CD14-positive monocyte (primary cell): ENCODE measurements around the gene ZFP90. TPM values are rescaled to one million over a fixed set of nuclear protein-coding genes. Genes with fewer than 3 reads are reported as not detected.
A peak's percentile ranks its signal among the peaks of the same experiment; 100 is the strongest.

ENCODE experiments used
- DNase-seq, 3 donors: peaks; one replicate each; pipeline ENCODE4 v3.0.0-alpha.2; 2011 to 2022
- H2AFZ ChIP-seq: 2 replicates; pipeline ENCODE4 v1.6.0; 2012; ENCODE audit warnings: mild to moderate bottlenecking, low read depth, low read length, inconsistent platforms; ENCODE audit not compliant: insufficient read depth, poor library complexity, severe bottlenecking
- H3K27ac ChIP-seq, 2 donors: 1 replicate in 1 of 2; 2 replicates in 1 of 2; pipeline ENCODE4 v1.5.1; 2012 to 2013; ENCODE audit warnings: low read length in 2 of 2, control low read depth in 1 of 2, inconsistent platforms in 1 of 2, low read depth in 1 of 2, mild to moderate bottlenecking in 1 of 2
- H3K27me3 ChIP-seq, 2 donors: one replicate each; pipeline versions ENCODE4 v1.6.0 to v1.6.1; 2011 to 2013; ENCODE audit warnings: low read length in 2 of 2; ENCODE audit not compliant: control insufficient read depth in 2 of 2, insufficient read depth in 2 of 2
- H3K36me3 ChIP-seq, 2 donors: replicated peaks in 1 of 2; 1 replicate in 1 of 2; 2 replicates in 1 of 2; pipeline versions ENCODE4 v1.5.1 to v1.6.1; 2012 to 2013; ENCODE audit warnings: low read length in 2 of 2, control low read depth in 1 of 2, inconsistent platforms in 1 of 2, mild to moderate bottlenecking in 1 of 2; ENCODE audit not compliant: insufficient read depth in 2 of 2, control insufficient read depth in 1 of 2
- H3K4me1 ChIP-seq, 2 donors: 1 replicate in 1 of 2; 2 replicates in 1 of 2; pipeline versions ENCODE4 v1.5.1 to v1.6.1; 2012 to 2013; ENCODE audit warnings: low read length in 2 of 2, control low read depth in 1 of 2, inconsistent platforms in 1 of 2, mild to moderate bottlenecking in 1 of 2, moderate library complexity in 1 of 2; ENCODE audit not compliant: insufficient read depth in 2 of 2, control insufficient read depth in 1 of 2
- H3K4me2 ChIP-seq: replicated peaks from 2 replicates; pipeline ENCODE3; 2012; ENCODE audit warnings: low read length, moderate library complexity, mild to moderate bottlenecking; ENCODE audit not compliant: poor library complexity, severe bottlenecking; ENCODE audit errors: extremely low read depth
- H3K4me3 ChIP-seq, 3 experiments: fragments of 200-600 bp in 1 of 3; sonication (generic) in 1 of 3; replicated peaks in 1 of 3; 1 replicate in 2 of 3; 2 replicates in 1 of 3; pipeline ENCODE4 v1.5.1; 2011 to 2013; ENCODE audit warnings: low read length in 3 of 3, mild to moderate bottlenecking in 3 of 3, control low read depth in 2 of 3, low read depth in 2 of 3, inconsistent platforms in 1 of 3, moderate library complexity in 1 of 3
- H3K79me2 ChIP-seq: 2 replicates; pipeline ENCODE4 v1.6.0; 2012; ENCODE audit warnings: mild to moderate bottlenecking, control low read depth, inconsistent platforms, low read length, moderate library complexity; ENCODE audit not compliant: insufficient read depth
- H3K9ac ChIP-seq: 2 replicates; pipeline ENCODE4 v1.6.0; 2017; ENCODE audit warnings: low read length, mild to moderate bottlenecking; ENCODE audit not compliant: insufficient read depth, poor library complexity, severe bottlenecking
- H3K9me3 ChIP-seq, 2 donors: replicated peaks in 1 of 2; 1 replicate in 1 of 2; 2 replicates in 1 of 2; pipeline versions ENCODE4 v1.5.1 to v1.6.1; 2012 to 2013; ENCODE audit warnings: low read length in 2 of 2, control low read depth in 1 of 2; ENCODE audit not compliant: control insufficient read depth in 1 of 2, insufficient read depth in 1 of 2
- H4K20me1 ChIP-seq: 2 replicates; pipeline ENCODE4 v1.6.0; 2012; ENCODE audit warnings: mild to moderate bottlenecking, low read length, control low read depth, moderate library complexity; ENCODE audit not compliant: insufficient read depth
- H3K27ac Mint-ChIP-seq, 7 donors: one replicate each; pipeline ENCODE4 v1.8.0; 2020; ENCODE audit warnings: mild to moderate bottlenecking in 7 of 7, mixed read lengths in 7 of 7, moderate library complexity in 6 of 7, inconsistent platforms in 2 of 7
- H3K27me3 Mint-ChIP-seq, 3 donors: one replicate each; pipeline ENCODE4 v1.8.0; 2021 to 2022; ENCODE audit warnings: low read depth in 3 of 3, mild to moderate bottlenecking in 3 of 3, mixed read lengths in 3 of 3, moderate library complexity in 3 of 3, inconsistent platforms in 1 of 3
- H3K36me3 Mint-ChIP-seq, 2 donors: one replicate each; pipeline ENCODE4 v1.8.0; 2020; ENCODE audit warnings: mixed read lengths in 2 of 2, inconsistent platforms in 1 of 2, mild to moderate bottlenecking in 1 of 2
- H3K4me1 Mint-ChIP-seq: one replicate; pipeline ENCODE4 v1.8.0; 2020; ENCODE audit warnings: mild to moderate bottlenecking, mixed read lengths
- H3K4me3 Mint-ChIP-seq, 2 donors: one replicate each; pipeline ENCODE4 v1.8.0; 2020; ENCODE audit warnings: mild to moderate bottlenecking in 2 of 2, mixed read lengths in 2 of 2, moderate library complexity in 1 of 2
- H3K9me3 Mint-ChIP-seq, 7 donors: one replicate each; pipeline ENCODE4 v1.8.0; 2020 to 2022; ENCODE audit warnings: mixed read lengths in 7 of 7, mild to moderate bottlenecking in 6 of 7, moderate library complexity in 6 of 7, inconsistent platforms in 2 of 7
- CTCF ChIP-seq: fragments of 200-600 bp; IDR thresholded peaks from one replicate; pipeline ENCODE4 v1.8.0; 2022; ENCODE audit warnings: antibody characterized with exemption, mild to moderate bottlenecking
- WGBS: methylation state at CpG from one replicate; pipeline ENCODE4 v1.1.5; 2013; ENCODE audit warnings: missing lambda C conversion rate; ENCODE audit not compliant: insufficient coverage; 5-methylcytosine and 5-hydroxymethylcytosine counted together
- intact Hi-C, 2 donors: fragments of 100-400 bp; cut with micrococcal nuclease; formaldehyde crosslinking; loops; one replicate each; pipeline versions ENCODE4 v1.15.0 to v1.15.1; 2023
- polyA plus RNA-seq, 3 donors: library from polyadenylated mRNA; depleted of rRNA in 1 of 3; unstranded in 2 of 3; stranded (reverse) in 1 of 3; fragments of 300-500 nt in 2 of 3; fragments of >200 nt in 1 of 3; fragmentation: Illumina TruSeq in 2 of 3; gene quantifications; 1 replicate in 2 of 3; 2 replicates in 1 of 3; pipeline ENCODE4 v1.2.3, GENCODE V29; 2012 to 2021

Gene ZFP90
- polyA plus RNA-seq, 3 donors, result 4.2 to 7.9 (median 6.3) TPM

DNA sequence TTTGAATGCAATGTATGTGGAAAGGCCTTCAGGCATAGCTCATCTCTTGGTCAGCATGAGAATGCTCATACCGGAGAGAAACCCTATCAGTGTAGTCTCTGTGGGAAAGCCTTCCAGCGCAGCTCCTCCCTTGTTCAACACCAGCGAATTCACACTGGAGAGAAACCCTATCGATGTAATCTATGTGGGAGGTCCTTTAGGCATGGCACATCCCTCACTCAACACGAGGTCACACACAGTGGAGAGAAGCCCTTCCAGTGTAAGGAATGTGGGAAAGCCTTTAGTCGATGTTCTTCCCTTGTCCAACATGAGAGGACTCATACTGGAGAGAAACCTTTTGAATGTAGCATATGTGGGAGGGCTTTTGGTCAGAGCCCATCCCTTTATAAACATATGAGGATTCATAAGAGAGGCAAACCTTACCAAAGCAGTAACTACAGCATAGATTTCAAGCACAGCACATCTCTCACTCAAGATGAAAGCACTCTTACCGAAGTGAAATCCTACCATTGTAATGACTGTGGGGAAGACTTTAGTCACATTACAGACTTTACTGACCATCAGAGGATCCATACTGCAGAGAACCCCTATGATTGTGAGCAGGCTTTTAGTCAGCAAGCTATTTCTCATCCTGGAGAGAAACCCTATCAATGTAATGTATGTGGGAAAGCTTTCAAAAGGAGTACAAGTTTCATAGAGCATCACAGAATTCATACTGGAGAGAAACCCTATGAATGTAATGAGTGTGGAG is 24.7 kb downstream of the ZFP90 start:
- Histone ChIP-seq H3K27ac (no peak overlapping the region), H2AFZ (no peak overlapping the region), H3K4me3 (peak overlapping the region in 1 of 3 experiments; percentile 35), H3K27me3 (no peaks in the 10 kb centered on the region), H3K4me1 (no peaks in the 10 kb centered on the region), H3K4me2 (no peak overlapping the region), H3K79me2 (no peaks in the 10 kb centered on the region), H3K9ac (no peak overlapping the region), H3K36me3 (peaks cover 37 to 60% of the 10 kb centered on the region in 2 donors), H3K9me3 (peaks cover 65 to 99% of the 10 kb centered on the region in 2 donors), H4K20me1 (no peaks in the 10 kb centered on the region)
- no peak for DNase-seq
- WGBS, result no CpG with 5 or more reads among the region's 7 CpGs
- H3K36me3 Mint-ChIP-seq, result peaks cover 43 to 52% of the 10 kb centered on the region in 2 donors
- H3K4me3 Mint-ChIP-seq, result no peak overlapping the region
- H3K27me3 Mint-ChIP-seq, result peaks cover 0 to 2% (median 0%) of the 10 kb centered on the region in 3 donors
- intact Hi-C loops, result no loop called here
- H3K4me1 Mint-ChIP-seq, result no peaks in the 10 kb centered on the region
- H3K27ac Mint-ChIP-seq, result no peak overlapping the region
- TF ChIP-seq CTCF, result no peak
- peaks cover 69 to 100% (median 98%) of the 10 kb centered on the region in 7 donors for H3K9me3 Mint-ChIP-seq

DNA sequence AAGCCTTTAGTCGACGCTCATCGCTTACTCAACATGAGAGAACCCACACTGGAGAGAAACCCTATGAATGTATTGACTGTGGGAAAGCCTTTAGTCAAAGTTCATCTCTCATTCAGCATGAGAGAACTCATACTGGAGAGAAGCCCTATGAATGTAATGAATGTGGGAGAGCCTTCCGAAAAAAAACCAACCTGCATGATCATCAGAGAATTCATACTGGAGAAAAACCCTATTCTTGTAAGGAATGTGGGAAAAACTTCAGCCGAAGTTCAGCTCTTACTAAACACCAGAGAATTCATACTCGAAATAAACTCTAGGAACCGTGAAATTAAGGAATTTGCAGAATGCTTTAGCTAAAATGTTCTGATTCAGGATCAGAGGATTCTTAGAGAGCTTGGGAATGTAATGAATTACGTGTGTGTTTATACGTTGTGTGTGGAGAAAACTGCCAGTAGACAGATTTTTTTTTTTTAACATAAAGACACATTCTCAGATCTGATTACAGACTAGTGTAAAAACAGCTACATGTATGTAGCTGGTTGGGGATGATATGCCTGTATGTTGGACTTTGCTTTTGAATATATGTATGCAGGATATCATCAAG is 25.4 kb downstream of the ZFP90 start:
- H3K9ac ChIP-seq, result no peak overlapping the region
- no peaks in the 10 kb centered on the region for H3K4me1 Mint-ChIP-seq
- H3K4me3 Mint-ChIP-seq, result no peak overlapping the region
- peaks cover 37 to 45% of the 10 kb centered on the region in 2 donors for H3K36me3 Mint-ChIP-seq
- H2AFZ ChIP-seq, result no peak overlapping the region
- H3K4me2 ChIP-seq, result no peak overlapping the region
- H3K4me3 ChIP-seq, result peak overlapping the region in 1 of 3 experiments; percentile 35
- H3K9me3 ChIP-seq, result peaks cover 68 to 100% of the 10 kb centered on the region in 2 donors
- intact Hi-C loops, result no loop called here
- no peaks in the 10 kb centered on the region for H3K4me1 ChIP-seq
- no peak overlapping the region for H3K27ac ChIP-seq
- DNase-seq, result no peak
- H3K27ac Mint-ChIP-seq, result no peak overlapping the region
- H3K36me3 ChIP-seq, result peaks cover 31 to 53% of the 10 kb centered on the region in 2 donors
- WGBS, result no CpG with 5 or more reads among the region's 9 CpGs
- H3K79me2 ChIP-seq, result no peaks in the 10 kb centered on the region
- no peak for TF ChIP-seq CTCF
- H3K27me3 Mint-ChIP-seq, result peaks cover 0 to 2% (median 0%) of the 10 kb centered on the region in 3 donors
- peaks cover 67 to 100% (median 98%) of the 10 kb centered on the region in 7 donors for H3K9me3 Mint-ChIP-seq
- H3K27me3 ChIP-seq, result no peaks in the 10 kb centered on the region
- H4K20me1 ChIP-seq, result no peaks in the 10 kb centered on the region
